HG02981 (cell line): ENCODE data around the gene FBLIM1.

Experiments
- ATAC-seq: cut with Tn5 transposase; IDR thresholded peaks from one replicate; pipeline ENCODE4 v1.9.1; 2021; ENCODE audit warnings: mild to moderate bottlenecking, moderate library complexity; ENCODE audit not compliant: unreplicated experiment

FBLIM1 gene

GRCh38 chr1:15744122-15744679, 14.4 kb upstream of the FBLIM1 start:
- no peak for ATAC-seq

- no peak for ATAC-seq
These were observed 11.2 kb upstream of the FBLIM1 start for GRCh38 chr1:15747378-15747777.

GRCh38 chr1:15748264-15748663, 10.3 kb upstream of the FBLIM1 start:
- ATAC-seq: no peak

GRCh38 chr1:15748690-15749398, 9.8 kb upstream of the FBLIM1 start:
- no peak for ATAC-seq

- ATAC-seq: no peak
These were observed 8.9 kb upstream of the FBLIM1 start for GRCh38 chr1:15749399-15750291.

- no peak for ATAC-seq
These were observed 7.7 kb upstream of the FBLIM1 start for GRCh38 chr1:15750924-15751323.

- no peak for ATAC-seq
These were observed 6.9 kb upstream of the FBLIM1 start for GRCh38 chr1:15751717-15752116.

- ATAC-seq: no peak
These were observed 4.8 kb upstream of the FBLIM1 start for GRCh38 chr1:15753776-15754175.

GRCh38 chr1:15755021-15755645, 3.5 kb upstream of the FBLIM1 start:
- ATAC-seq: no peak

GRCh38 chr1:15755646-15756040, 3.0 kb upstream of the FBLIM1 start:
- ATAC-seq: no peak

- no peak for ATAC-seq
These were observed 2.2 kb upstream of the FBLIM1 start for GRCh38 chr1:15756143-15757015.

- no peak for ATAC-seq
These were observed 1.5 kb upstream of the FBLIM1 start for GRCh38 chr1:15757016-15757543.

- no peak for ATAC-seq
These were observed 836 bp upstream of the FBLIM1 start for GRCh38 chr1:15757575-15758342.

- ATAC-seq: no peak
These were observed 512 bp downstream of the FBLIM1 start for GRCh38 chr1:15758953-15759661.

- no peak for ATAC-seq
These were observed 2.1 kb downstream of the FBLIM1 start for GRCh38 chr1:15760520-15761211.

GRCh38 chr1:15761366-15762128, 3.0 kb downstream of the FBLIM1 start:
- ATAC-seq: no peak

- ATAC-seq: no peak
These were observed 4.0 kb downstream of the FBLIM1 start for GRCh38 chr1:15762546-15762945.
